Thoracic aorta (tissue), 2 donors: ENCODE results near the gene H2BW1. TPM values are rescaled to one million over a fixed set of nuclear protein-coding genes. Genes with fewer than 3 reads are reported as not detected.
"Not testable (repeated sequence)": the region's sequence is repeated elsewhere in the genome, so short reads cannot be mapped to it uniquely, and the experiment has no call there.

Experiments used
- ATAC-seq: fragments of 150-250 bp; one replicate; pipeline ENCODE4 v1.8.0; 2017; ENCODE audit warnings: low read depth; ENCODE audit not compliant: insufficient number of reproducible peaks, low FRiP score
- DNase-seq: peaks from one replicate; pipeline ENCODE4 v3.0.0-alpha.2; 2020; ENCODE audit warnings: low spot score
- H3K27ac ChIP-seq, 2 donors: fragments of 200-600 bp; sonication (generic); 1 replicate in 1 of 2; 2 replicates in 1 of 2; pipeline ENCODE4 v1.5.1; 2016; ENCODE audit warnings: mild to moderate bottlenecking in 2 of 2, moderate library complexity in 2 of 2
- H3K27me3 ChIP-seq: fragments of 200-600 bp; sonication (generic); replicated peaks from 2 replicates; pipeline ENCODE4 v1.6.0; 2016; ENCODE audit warnings: mild to moderate bottlenecking; ENCODE audit not compliant: insufficient read depth
- H3K36me3 ChIP-seq: fragments of 200-600 bp; sonication (generic); one replicate; pipeline ENCODE4 v1.5.1; 2016
- H3K4me1 ChIP-seq, 2 donors: fragments of 200-600 bp; sonication (generic); 1 replicate in 1 of 2; 2 replicates in 1 of 2; pipeline versions ENCODE4 v1.5.1 to v1.6.0; 2016; ENCODE audit warnings: low read depth in 2 of 2, mild to moderate bottlenecking in 1 of 2; ENCODE audit not compliant: control insufficient read depth in 1 of 2
- H3K4me3 ChIP-seq: fragments of 200-600 bp; sonication (generic); 2 replicates; pipeline ENCODE4 v1.5.1; 2016; ENCODE audit warnings: mild to moderate bottlenecking
- H3K9me3 ChIP-seq: fragments of 200-600 bp; sonication (generic); 2 replicates; pipeline ENCODE4 v1.5.1; 2016
- total RNA-seq, 2 donors: library from RNA; depleted of rRNA; stranded (reverse); fragments of >200 nt; gene quantifications; one replicate each; pipeline versions ENCODE4 v1.1.0 to v1.2.3, GENCODE V29; 2016
- TF ChIP-seq, protein P1 (sequence below): fragments of 200-600 bp; sonication (generic); IDR thresholded peaks from one replicate; pipeline ENCODE4 v1.5.1; 2019; ENCODE audit warnings: antibody characterized with exemption

H2BW1 gene
- total RNA-seq, 2 donors from 2014 or later: not detected

DNA sequence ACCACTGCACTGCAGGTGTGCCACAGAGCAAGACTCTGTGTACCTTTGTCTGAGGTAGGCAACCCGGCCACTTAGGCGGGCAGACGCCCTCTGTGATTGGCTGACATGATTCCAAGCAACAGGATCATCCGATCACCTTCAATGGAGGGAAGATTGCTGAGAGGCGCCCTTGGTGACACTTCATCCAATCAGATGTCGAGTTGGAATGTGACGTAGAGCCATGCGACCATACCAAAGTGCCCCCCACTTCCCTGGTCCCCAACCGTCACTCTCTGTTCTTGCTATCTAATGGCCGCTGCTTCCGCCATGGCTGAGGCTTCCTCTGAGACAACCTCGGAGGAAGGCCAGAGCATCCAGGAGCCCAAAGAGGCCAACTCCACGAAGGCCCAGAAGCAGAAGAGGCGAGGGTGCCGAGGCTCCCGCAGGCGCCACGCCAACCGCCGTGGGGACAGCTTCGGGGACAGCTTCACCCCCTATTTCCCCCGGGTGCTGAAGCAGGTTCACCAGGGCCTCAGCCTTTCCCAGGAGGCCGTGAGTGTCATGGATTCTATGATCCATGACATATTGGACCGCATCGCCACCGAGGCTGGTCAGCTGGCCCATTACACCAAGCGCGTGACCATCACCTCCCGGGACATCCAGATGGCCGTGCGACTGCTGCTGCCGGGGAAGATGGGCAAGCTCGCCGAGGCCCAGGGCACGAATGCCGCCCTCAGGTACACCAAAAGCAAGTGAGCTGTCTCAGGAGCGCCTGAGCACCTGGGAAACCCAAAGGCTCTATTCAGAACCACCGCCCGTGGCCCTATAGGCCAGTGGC, 26.4 kb upstream of the H2BW1 start, which contains the start of gene H2BW2:
H2BW2 (plus strand) TSS at position 268 of the 817 bp plus-strand sequence; CDS start at position 307, 39 bp downstream.
- ATAC-seq (no peak), DNase-seq (no peak)
- Histone ChIP-seq H3K36me3 (no peaks in the 10 kb centered on the region), H3K4me3 (no peak within 1 kb of the TSS), H3K27ac (no peak within 1 kb of the TSS), H3K27me3 (no peaks in the 10 kb centered on the region), H3K4me1 (no peaks in the 10 kb centered on the region), H3K9me3 (no peaks in the 10 kb centered on the region)
- TF ChIP-seq, protein P1, sequence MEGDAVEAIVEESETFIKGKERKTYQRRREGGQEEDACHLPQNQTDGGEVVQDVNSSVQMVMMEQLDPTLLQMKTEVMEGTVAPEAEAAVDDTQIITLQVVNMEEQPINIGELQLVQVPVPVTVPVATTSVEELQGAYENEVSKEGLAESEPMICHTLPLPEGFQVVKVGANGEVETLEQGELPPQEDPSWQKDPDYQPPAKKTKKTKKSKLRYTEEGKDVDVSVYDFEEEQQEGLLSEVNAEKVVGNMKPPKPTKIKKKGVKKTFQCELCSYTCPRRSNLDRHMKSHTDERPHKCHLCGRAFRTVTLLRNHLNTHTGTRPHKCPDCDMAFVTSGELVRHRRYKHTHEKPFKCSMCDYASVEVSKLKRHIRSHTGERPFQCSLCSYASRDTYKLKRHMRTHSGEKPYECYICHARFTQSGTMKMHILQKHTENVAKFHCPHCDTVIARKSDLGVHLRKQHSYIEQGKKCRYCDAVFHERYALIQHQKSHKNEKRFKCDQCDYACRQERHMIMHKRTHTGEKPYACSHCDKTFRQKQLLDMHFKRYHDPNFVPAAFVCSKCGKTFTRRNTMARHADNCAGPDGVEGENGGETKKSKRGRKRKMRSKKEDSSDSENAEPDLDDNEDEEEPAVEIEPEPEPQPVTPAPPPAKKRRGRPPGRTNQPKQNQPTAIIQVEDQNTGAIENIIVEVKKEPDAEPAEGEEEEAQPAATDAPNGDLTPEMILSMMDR: no peak

DNA sequence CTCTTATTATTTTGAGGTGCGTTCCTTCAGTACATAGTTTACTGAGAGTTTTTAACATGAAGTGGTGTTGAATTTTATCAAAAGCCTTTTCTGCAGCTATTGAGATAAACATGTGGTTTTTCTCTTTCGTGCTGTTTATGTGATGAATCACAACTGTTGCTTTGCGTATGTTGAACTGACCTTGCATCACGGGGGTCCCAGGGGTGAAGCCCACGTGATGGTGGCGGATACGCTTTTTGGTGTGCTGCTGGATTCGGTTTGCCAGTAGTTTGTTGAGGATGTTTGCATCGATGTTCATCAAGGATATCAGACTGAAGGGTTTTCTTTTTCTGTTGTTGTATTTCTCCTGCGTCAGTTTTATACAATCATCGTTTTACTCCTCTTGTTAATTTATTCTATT, 4.6 kb upstream of the H2BW1 start:
- TF ChIP-seq, protein P1: no peak
- no peak overlapping the region for H3K27ac ChIP-seq
- H3K4me1 ChIP-seq: no peaks in the 10 kb centered on the region
- H3K27me3 ChIP-seq: no peaks in the 10 kb centered on the region
- ATAC-seq: no peak
- no peaks in the 10 kb centered on the region for H3K36me3 ChIP-seq
- no peaks in the 10 kb centered on the region for H3K9me3 ChIP-seq
- no peak overlapping the region for H3K4me3 ChIP-seq
- DNase-seq: no peak

DNA sequence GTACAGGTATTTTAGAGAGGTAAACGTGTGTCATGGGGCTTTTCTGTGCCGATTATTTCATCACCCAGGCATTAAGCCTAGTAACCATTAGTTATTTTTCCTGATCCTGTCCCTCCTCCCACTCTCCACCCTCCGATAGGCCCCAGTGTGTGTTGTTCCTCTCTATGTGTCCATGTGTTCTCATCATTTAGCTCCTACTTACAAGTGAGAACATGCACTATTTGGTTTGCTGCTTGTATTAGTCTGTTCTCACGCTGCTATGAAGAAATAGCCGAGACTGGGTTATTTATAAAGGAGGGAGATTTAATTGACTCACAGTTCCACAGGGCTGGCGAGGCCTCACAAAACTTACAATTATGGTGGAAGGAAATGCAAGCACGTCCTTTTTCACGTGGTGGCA, 2.1 kb upstream of the H2BW1 start:
- H3K4me1 ChIP-seq, H3K4me3 ChIP-seq, H3K27me3 ChIP-seq, ATAC-seq, H3K36me3 ChIP-seq, DNase-seq, H3K27ac ChIP-seq, H3K9me3 ChIP-seq: not testable (repeated sequence)

DNA sequence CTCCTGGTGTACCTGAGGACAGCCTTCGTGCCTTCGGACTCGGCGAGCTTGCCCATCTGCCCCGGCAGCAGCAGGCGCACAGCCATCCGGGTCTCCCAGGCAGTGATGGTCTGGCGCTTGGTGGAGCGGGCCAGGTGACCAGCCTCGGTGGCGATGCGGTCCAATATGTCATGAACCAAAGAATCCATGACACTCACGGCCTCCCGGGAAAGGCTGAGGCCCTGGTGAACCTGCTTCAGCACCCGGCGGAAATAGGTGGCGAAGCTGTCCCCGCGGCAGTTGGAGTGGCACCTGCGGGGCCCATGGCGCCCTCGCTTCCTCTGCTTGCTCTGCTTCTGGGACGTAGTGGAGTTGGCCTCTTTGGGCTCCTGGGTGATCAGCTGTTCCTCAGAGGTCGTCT, 350 bp downstream of the H2BW1 start:
- Histone ChIP-seq H3K4me1 (no peaks in the 10 kb centered on the region), H3K27me3 (no peaks in the 10 kb centered on the region), H3K9me3 (no peaks in the 10 kb centered on the region), H3K36me3 (no peaks in the 10 kb centered on the region), H3K4me3 (no peak overlapping the region), H3K27ac (no peak overlapping the region)
- no peak for ATAC-seq
- TF ChIP-seq, protein P1: no peak
- DNase-seq: no peak

DNA sequence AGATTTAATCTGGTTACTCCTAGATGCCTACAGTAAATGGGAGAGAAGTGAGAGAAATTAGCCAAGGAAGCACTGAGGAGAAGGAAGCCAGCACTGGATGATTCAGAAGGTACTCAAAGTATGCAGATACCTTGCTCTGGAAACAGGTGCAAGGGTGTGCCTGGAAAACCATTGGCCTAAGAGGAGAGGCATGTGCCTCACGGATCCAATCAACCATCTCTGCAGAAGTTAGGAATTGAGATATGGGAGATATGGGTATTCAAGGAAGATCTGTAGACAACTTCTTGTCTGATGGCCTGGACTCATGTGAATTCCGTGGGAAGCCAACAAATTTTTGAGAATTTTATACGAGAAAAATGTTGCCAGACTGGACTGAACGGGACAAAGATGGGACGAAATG, 4.7 kb downstream of the H2BW1 start:
- no peaks in the 10 kb centered on the region for H3K36me3 ChIP-seq
- TF ChIP-seq, protein P1: no peak
- H3K27ac ChIP-seq: no peak overlapping the region
- H3K9me3 ChIP-seq: no peaks in the 10 kb centered on the region
- no peaks in the 10 kb centered on the region for H3K4me1 ChIP-seq
- DNase-seq (no peak), ATAC-seq (no peak)
- no peaks in the 10 kb centered on the region for H3K27me3 ChIP-seq
- no peak overlapping the region for H3K4me3 ChIP-seq
